HFFc6 (cell line): ENCODE measurements around the gene CST3. TPM values are rescaled to one million over a fixed set of nuclear protein-coding genes. Genes with fewer than 3 reads are reported as not detected.
A peak's percentile ranks its signal among the peaks of the same experiment; 100 is the strongest.

ENCODE experiments used
- DNase-seq: peaks from one replicate; pipeline ENCODE4 v3.0.0-alpha.2; 2018
- H3K27ac Mint-ChIP-seq: 2 replicates; pipeline ENCODE4 v1.8.0; 2020; ENCODE audit warnings: mild to moderate bottlenecking, mixed read lengths
- H3K27me3 Mint-ChIP-seq: 2 replicates; pipeline ENCODE4 v1.8.0; 2021; ENCODE audit warnings: mild to moderate bottlenecking, moderate library complexity, mixed read lengths; ENCODE audit not compliant: insufficient read depth
- H3K36me3 Mint-ChIP-seq: 2 replicates; pipeline ENCODE4 v1.8.0; 2021; ENCODE audit warnings: low read depth, mixed read lengths
- H3K4me1 Mint-ChIP-seq: 2 replicates; pipeline ENCODE4 v1.8.0; 2020; ENCODE audit warnings: low read depth, mixed read lengths
- H3K4me3 Mint-ChIP-seq: 2 replicates; pipeline ENCODE4 v1.8.0; 2020; ENCODE audit warnings: mild to moderate bottlenecking, moderate library complexity, mixed read lengths
- H3K9me3 Mint-ChIP-seq: 2 replicates; pipeline ENCODE4 v1.8.0; 2020; ENCODE audit warnings: mild to moderate bottlenecking, mixed read lengths
- total RNA-seq, 6 experiments: library from RNA; stranded (reverse); fragmentation: NEBNext Ultra II Directional; extraction: Animal tissue kit (Norgen Biotek cat#: 25700); gene quantifications; 2 replicates in 1 of 6; 3 replicates in 5 of 6; pipeline ENCODE4 v1.2.3, GENCODE V29; 2021
- TF ChIP-seq, protein P1 (sequence below): fragments of 200-600 bp; sonication (generic); IDR thresholded peaks from 2 replicates; pipeline ENCODE4 v1.5.0; 2021; ENCODE audit warnings: antibody characterized with exemption, mild to moderate bottlenecking

CST3 gene
- total RNA-seq, 6 experiments from 2014 or later: 211 to 296 (median 234) TPM

DNA sequence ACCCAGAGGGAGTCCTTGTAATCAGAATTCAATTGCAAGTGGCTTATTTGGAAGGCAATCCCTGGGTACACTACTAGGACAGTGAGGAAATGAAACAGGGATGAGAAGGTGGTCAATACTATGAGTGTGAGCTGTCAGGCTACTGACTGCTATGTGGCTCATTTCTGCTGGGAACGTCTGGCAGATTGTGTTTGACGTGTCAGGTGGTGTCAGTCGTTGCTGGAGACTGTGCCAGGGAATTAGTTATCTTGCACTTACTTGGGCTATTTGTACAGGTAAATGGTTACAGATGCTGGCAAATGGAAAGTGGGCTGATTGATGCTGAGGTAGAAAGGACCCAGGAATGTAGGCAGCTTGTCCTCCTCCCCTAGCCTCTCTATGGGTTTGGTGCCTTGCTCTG, 33.7 kb upstream of the CST3 start:
- Mint-ChIP-seq H3K27me3 (peaks cover 7% of the 10 kb centered on the region), H3K9me3 (no peaks in the 10 kb centered on the region), H3K4me3 (no peak overlapping the region), H3K36me3 (no peaks in the 10 kb centered on the region), H3K27ac (no peak overlapping the region), H3K4me1 (no peaks in the 10 kb centered on the region)
- DNase-seq: no peak
- TF ChIP-seq, protein P1, sequence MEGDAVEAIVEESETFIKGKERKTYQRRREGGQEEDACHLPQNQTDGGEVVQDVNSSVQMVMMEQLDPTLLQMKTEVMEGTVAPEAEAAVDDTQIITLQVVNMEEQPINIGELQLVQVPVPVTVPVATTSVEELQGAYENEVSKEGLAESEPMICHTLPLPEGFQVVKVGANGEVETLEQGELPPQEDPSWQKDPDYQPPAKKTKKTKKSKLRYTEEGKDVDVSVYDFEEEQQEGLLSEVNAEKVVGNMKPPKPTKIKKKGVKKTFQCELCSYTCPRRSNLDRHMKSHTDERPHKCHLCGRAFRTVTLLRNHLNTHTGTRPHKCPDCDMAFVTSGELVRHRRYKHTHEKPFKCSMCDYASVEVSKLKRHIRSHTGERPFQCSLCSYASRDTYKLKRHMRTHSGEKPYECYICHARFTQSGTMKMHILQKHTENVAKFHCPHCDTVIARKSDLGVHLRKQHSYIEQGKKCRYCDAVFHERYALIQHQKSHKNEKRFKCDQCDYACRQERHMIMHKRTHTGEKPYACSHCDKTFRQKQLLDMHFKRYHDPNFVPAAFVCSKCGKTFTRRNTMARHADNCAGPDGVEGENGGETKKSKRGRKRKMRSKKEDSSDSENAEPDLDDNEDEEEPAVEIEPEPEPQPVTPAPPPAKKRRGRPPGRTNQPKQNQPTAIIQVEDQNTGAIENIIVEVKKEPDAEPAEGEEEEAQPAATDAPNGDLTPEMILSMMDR: no peak

DNA sequence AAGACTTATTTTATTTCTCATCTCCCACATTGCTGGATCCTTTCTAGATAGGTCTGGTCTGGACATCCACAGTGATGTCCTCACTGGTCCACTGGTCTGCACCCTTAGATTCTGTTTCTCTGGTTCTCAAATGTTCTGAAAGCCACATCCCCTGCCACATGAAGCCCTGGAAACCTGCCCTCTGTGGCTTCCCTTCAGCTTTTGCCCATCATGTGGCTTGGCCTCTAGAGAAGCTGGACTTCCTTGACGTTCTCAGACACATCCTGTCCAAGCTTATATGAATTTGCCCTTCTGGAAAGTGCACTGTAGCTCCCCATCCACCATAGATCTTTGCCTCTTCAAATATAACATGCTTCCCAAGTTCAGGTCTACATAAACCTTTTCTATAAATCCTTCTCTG, 32.6 kb upstream of the CST3 start:
- H3K9me3 Mint-ChIP-seq: no peaks in the 10 kb centered on the region
- TF ChIP-seq, protein P1: no peak
- no peaks in the 10 kb centered on the region for H3K36me3 Mint-ChIP-seq
- no peak overlapping the region for H3K27ac Mint-ChIP-seq
- H3K4me1 Mint-ChIP-seq: no peaks in the 10 kb centered on the region
- H3K4me3 Mint-ChIP-seq: no peak overlapping the region
- H3K27me3 Mint-ChIP-seq: peaks cover 5% of the 10 kb centered on the region
- no peak for DNase-seq

DNA sequence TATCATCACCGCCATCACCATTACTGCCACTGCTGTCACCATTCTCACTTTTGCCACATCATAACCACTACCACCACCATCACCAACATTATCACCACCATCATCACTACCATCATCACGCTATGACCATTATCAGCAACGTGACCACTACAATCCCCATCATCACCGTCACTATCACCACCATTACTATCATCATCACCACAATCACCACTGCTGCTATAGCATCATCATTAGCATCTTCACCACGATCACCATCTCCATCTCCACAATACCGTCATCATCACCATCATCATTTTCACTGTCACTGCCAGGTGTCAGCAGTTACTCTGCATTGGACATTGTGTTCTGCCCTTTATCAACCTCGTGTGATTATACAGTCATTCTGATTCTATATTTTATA, 32.1 kb upstream of the CST3 start:
- TF ChIP-seq, protein P1: no peak
- peaks cover 5% of the 10 kb centered on the region for H3K27me3 Mint-ChIP-seq
- no peaks in the 10 kb centered on the region for H3K9me3 Mint-ChIP-seq
- no peak overlapping the region for H3K4me3 Mint-ChIP-seq
- no peak for DNase-seq
- H3K4me1 Mint-ChIP-seq: no peaks in the 10 kb centered on the region
- H3K27ac Mint-ChIP-seq: no peak overlapping the region
- H3K36me3 Mint-ChIP-seq: no peaks in the 10 kb centered on the region

DNA sequence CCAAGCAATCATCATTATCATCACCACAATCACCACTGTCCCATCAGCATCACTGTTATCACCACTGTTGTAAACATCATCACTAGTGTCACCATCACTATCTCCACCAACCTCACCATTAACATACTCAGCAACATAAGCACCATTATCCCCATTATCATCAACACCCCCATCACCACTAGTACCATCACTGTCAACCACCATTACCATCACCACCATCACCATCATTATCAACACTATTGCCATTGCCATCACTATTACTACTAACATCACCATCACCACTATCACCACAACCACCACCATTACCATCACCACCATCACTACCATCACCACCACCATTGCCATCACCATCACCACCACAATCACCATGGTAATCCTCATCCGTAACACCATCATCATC, 31.6 kb upstream of the CST3 start:
- Mint-ChIP-seq H3K4me1 (no peaks in the 10 kb centered on the region), H3K27ac (no peak overlapping the region), H3K9me3 (no peaks in the 10 kb centered on the region), H3K27me3 (peaks cover 6% of the 10 kb centered on the region), H3K36me3 (no peaks in the 10 kb centered on the region), H3K4me3 (no peak overlapping the region)
- DNase-seq: no peak
- TF ChIP-seq, protein P1: no peak

DNA sequence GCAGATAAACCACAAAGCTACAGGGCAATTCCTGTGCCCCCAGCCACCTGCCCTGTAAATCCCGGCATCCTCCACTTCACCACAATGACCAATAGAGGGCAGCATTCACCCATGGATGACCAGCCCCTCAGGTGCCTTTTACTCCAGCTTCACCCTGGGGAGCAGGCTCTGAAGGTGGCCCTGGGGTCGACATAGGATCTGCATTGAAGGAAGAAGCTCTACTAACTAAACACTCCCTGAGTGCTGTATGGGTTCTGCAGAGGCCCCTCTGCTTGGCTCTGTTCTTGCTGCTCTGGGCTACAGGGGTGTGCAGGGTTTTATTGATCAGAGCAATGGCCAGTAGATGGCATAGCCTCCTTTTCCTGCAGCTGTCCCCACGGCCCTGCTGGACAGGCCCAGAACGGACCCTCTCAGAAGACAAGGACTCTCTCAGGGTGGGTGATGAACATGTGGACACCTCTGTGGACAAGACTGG, 30.8 kb upstream of the CST3 start:
- TF ChIP-seq, protein P1: peak; percentile 92
- H3K36me3 Mint-ChIP-seq: no peaks in the 10 kb centered on the region
- H3K9me3 Mint-ChIP-seq: no peaks in the 10 kb centered on the region
- no peak overlapping the region for H3K27ac Mint-ChIP-seq
- H3K4me1 Mint-ChIP-seq: no peaks in the 10 kb centered on the region
- DNase-seq: peak; percentile 49
- no peak overlapping the region for H3K4me3 Mint-ChIP-seq
- peaks cover 10% of the 10 kb centered on the region for H3K27me3 Mint-ChIP-seq

DNA sequence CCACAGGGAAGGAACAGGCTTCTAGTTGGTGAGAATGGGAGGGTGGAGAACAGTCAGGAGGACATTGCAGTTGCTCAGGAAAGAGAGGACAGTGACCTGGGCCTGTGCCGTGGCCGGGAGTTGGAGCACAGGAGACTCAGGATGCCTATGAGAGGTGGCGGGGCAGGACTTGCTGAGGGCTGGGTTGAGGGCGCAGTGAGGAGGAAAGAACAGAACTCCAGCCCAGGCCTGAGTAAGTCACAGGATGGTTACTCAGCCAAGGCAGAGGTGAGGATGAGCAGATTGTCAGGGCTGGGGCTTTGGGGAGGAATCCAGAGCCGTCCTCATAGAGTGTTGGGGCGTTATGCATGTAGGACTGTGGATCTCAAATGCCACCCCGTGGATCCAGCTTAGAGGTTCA, 29.9 kb upstream of the CST3 start:
- TF ChIP-seq, protein P1: no peak

More for the DNA sequence above, 29.9 kb upstream of the CST3 start:
- DNase-seq: no peak
- Mint-ChIP-seq H3K4me3 (no peak overlapping the region), H3K27me3 (peaks cover 4% of the 10 kb centered on the region), H3K9me3 (no peaks in the 10 kb centered on the region), H3K27ac (no peak overlapping the region), H3K4me1 (no peaks in the 10 kb centered on the region), H3K36me3 (no peaks in the 10 kb centered on the region)
